ENCODE results near the gene IAPP.
"Not testable (repeated sequence)": the region's sequence is repeated elsewhere in the genome, so short reads cannot be mapped to it uniquely, and the experiment has no call there.

IAPP gene

DNA sequence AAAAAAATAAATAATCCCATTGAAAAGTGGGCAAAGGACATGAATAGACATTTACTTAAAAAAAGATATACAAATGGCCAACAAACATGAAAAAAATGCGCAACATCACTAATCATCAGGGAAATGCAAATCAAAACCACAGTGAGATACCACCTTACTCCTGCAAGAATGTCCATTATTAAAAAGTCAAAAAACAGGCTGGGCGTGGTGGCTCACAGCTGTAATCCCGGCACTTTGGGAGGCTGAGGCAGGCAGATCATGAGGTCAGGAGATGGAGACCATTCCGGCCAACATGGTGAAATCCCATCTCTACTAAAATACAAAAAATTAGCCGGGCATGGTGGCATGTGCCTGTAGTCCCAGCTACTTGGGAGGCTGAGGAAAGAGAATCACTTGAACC, 8.6 kb downstream of the IAPP start:
- not testable (repeated sequence) for DNase-seq

DNA sequence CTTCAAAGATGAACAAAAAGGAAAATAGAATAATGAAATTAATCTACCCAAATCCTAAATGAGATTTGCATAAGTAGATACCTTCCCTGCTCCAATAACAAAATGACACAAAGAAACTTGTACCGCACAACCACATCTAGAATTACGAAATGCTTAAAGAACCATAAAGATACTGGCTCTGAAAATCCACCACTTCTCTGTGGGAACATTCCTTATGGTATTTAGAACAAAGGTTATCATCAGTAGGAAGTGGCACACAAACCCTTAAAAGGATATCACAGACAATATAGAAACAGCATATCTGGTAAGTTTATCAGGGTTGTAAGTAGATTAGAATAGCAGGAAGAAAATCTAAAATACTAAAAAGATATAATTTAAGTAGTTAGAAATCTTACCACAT, 11.6 kb downstream of the IAPP start:
- DNase-seq: no peak

DNA sequence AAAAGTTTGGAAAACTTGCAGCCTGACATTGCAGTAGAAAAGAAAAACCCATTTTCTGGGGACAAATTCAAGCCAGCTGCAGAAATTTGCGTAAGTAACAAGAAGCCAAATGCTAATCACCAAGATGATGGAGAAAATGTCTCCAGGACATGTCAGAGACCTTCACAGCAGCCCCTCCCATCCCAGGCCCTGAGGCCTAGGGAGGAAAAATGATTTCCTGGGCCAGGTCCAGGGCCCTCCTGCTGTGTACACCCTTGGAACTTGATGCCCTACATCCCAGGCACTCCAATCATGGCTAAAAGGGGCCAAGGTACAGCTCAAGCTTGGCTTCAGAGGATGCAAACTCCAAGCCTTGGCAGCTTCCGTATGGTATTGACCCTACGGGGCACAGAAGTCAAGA, 14.5 kb downstream of the IAPP start:
- DNase-seq: no peak

- no peak for DNase-seq
These were observed 19.7 kb downstream of the IAPP start for GRCh38 chr12:21392384-21392783.

DNA sequence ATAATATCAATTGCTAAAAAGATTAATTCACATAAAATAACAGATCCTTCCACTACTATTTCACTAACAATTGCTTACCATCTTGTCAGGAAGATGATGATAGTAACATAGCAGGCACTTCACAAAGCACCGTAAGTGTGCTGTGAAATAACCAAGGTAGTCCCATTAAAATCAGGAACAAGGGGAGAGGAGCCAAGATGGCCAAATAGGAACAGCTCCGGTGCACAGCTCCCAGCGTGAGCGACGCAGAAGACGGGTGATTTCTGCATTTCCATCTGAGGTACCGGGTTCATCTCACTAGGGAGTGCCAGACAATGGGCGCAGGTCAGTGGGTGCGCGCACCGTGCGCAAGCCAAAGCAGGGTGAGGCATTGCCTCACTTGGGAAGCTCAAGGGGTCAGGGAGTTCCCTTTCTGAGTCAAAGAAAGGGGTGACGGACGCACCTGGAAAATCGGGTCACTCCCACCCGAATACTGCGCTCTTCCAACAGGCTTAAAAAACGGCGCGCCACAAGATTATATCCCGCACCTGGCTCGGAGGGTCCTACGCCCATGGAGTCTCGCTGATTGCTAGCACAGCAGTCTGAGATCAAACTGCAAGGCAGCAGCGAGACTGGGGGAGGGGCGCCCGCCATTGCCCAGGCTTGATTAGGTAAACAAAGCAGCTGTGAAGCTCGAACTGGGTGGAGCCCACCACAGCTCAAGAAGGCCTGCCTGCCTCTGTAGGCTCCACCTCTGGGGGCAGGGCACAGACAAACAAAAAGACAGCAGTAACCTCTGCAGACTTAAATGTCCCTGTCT, 22.3 kb downstream of the IAPP start:
- DNase-seq: not testable (repeated sequence)

- DNase-seq: no peak
These were observed 40.9 kb downstream of the IAPP start for GRCh38 chr12:21413369-21414277.

- DNase-seq: no peak
These were observed 43.9 kb downstream of the IAPP start for GRCh38 chr12:21416511-21417121.

DNA sequence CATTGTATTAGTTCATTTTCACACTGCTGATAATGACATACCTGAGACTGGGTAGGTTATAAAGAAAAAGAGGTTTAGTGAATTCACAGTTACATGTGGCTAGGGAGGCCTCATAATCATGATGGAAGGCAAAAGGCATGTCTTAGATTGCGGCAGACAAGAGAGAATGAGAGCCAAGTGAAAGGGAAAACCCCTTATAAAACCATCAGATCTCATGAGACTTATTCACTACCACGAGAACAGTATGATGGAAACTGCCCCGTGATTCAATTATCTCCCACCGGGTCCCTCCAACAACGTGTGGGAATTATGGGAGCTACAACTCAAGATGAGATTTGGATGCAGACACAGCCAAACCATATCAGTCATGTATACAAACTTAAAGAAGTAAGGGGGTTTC, 45.7 kb downstream of the IAPP start:
- DNase-seq: not testable (repeated sequence)

DNA sequence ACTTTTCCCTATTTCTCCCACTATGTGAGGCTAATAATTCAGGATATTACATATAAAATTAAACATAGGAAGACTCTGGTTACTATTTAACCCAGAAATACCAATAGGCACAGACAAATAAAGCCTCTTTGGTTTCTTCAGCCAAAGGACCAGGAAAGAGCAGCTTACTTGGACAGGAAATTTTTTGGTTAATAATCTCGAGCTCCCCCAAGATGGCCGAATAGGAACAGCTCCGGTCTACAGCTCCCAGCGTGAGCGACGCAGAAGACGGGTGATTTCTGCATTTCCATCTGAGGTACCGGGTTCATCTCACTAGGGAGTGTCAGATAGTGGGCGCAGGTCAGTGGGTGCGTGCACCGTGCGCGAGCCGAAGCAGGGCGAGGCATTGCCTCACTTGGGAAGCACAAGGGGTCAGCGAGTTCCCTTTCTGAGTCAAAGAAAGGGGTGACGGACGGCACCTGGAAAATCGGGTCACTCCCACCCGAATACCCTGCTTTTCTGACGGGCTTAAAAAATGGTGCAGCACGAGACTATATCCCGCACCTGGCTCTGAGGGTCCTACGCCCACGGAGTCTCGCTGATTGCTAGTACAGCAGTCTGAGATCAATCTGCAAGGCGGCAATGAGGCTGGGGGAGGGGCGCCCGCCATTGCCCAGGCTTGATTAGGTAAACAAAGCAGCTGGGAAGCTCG, 46.5 kb downstream of the IAPP start:
- DNase-seq: not testable (repeated sequence)

DNA sequence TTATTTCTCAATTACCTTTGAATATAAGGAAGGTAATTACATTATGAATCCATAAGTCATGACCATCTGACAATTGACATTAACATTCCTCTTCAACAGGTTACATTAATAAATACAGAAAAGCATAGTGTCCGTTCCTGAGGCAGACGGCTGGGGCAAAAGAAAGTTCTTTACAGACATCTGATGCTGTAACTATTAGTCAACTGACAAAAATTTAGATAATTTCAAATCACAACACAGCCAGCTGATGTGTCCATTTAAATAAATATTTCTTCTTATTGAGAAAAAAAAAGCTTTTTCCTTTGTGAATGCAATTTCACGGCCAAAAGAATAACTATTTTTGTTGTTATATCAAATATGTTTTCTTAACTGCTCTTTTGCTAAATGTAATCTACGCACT, 55.5 kb downstream of the IAPP start:
- DNase-seq: no peak

Data from hippocampal formation (tissue), 2 donors.